ENCODE results near the gene HNRNPM.
"Not testable (repeated sequence)": the region's sequence is repeated elsewhere in the genome, so short reads cannot be mapped to it uniquely, and the experiment has no call there.

The HNRNPM gene

GRCh38 chr19:8429826-8430225, 14.9 kb upstream of the HNRNPM start:
- Histone ChIP-seq H3K4me3 (replicated peaks; ENCODE audit: insufficient read depth, low read length) (no peak overlapping the region), H3K27ac (replicated peaks) (no peak overlapping the region), H3K27me3 (ENCODE audit: insufficient read depth, poor library complexity, severe bottlenecking) (no peaks in the 10 kb centered on the region)
- TF ChIP-seq POLR2AphosphoS5 (IDR thresholded peaks at IDR 0.05; ENCODE audit: low read depth) (no peak), SPI1 (IDR thresholded peaks at IDR 0.05; ENCODE audit: borderline replicate concordance, low read depth) (no peak), GABPA (IDR thresholded peaks at IDR 0.05; ENCODE audit: low read depth) (no peak)
- no peak for DNase-seq (ENCODE audit: low read depth in 1 of 2, low spot score in 1 of 2)

- no peak overlapping the region for H3K4me3 ChIP-seq (replicated peaks; ENCODE audit: insufficient read depth, low read length)
- H3K27ac ChIP-seq (replicated peaks) = no peak overlapping the region
- no peaks in the 10 kb centered on the region for H3K27me3 ChIP-seq (ENCODE audit: insufficient read depth, poor library complexity, severe bottlenecking)
- TF ChIP-seq POLR2AphosphoS5 (IDR thresholded peaks at IDR 0.05; ENCODE audit: low read depth) (no peak), REST (IDR thresholded peaks at IDR 0.05; ENCODE audit: insufficient replicate concordance, low read depth) (no peak), GABPA (IDR thresholded peaks at IDR 0.05; ENCODE audit: low read depth) (no peak), SPI1 (IDR thresholded peaks at IDR 0.05; ENCODE audit: borderline replicate concordance, low read depth) (no peak), CTCF (IDR thresholded peaks at IDR 0.05; ENCODE audit: insufficient read depth, low read length) (no peak)
- DNase-seq (ENCODE audit: low read depth in 1 of 2, low spot score in 1 of 2) = no peak
Measured at GRCh38 chr19:8430650-8431049, 14.1 kb upstream of the HNRNPM start.

GRCh38 chr19:8438236-8438635, 6.5 kb upstream of the HNRNPM start:
- Histone ChIP-seq H3K4me3 (replicated peaks; ENCODE audit: insufficient read depth, low read length) (no peak overlapping the region), H3K27ac (replicated peaks) (no peak overlapping the region), H3K27me3 (ENCODE audit: insufficient read depth, poor library complexity, severe bottlenecking) (no peaks in the 10 kb centered on the region)
- no peak for DNase-seq (ENCODE audit: low read depth in 1 of 2, low spot score in 1 of 2)
- no peak for TF ChIP-seq CTCF (IDR thresholded peaks at IDR 0.05; ENCODE audit: insufficient read depth, low read length)
- no peak for TF ChIP-seq GABPA (IDR thresholded peaks at IDR 0.05; ENCODE audit: low read depth)
- TF ChIP-seq SPI1 (IDR thresholded peaks at IDR 0.05; ENCODE audit: borderline replicate concordance, low read depth) = no peak
- TF ChIP-seq REST (IDR thresholded peaks at IDR 0.05; ENCODE audit: insufficient replicate concordance, low read depth) = no peak
- no peak for TF ChIP-seq POLR2AphosphoS5 (IDR thresholded peaks at IDR 0.05; ENCODE audit: low read depth)

GRCh38 chr19:8441725-8442544, 2.8 kb upstream of the HNRNPM start:
- no peak overlapping the region for H3K4me3 ChIP-seq (replicated peaks; ENCODE audit: insufficient read depth, low read length)
- TF ChIP-seq POLR2AphosphoS5 (IDR thresholded peaks at IDR 0.05; ENCODE audit: low read depth) = no peak
- TF ChIP-seq REST (IDR thresholded peaks at IDR 0.05; ENCODE audit: insufficient replicate concordance, low read depth) = no peak
- TF ChIP-seq SPI1 (IDR thresholded peaks at IDR 0.05; ENCODE audit: borderline replicate concordance, low read depth) = no peak
- no peak for TF ChIP-seq CTCF (IDR thresholded peaks at IDR 0.05; ENCODE audit: insufficient read depth, low read length)
- no peak for TF ChIP-seq GABPA (IDR thresholded peaks at IDR 0.05; ENCODE audit: low read depth)
- H3K27me3 ChIP-seq (ENCODE audit: insufficient read depth, poor library complexity, severe bottlenecking) = no peaks in the 10 kb centered on the region
- H3K27ac ChIP-seq (replicated peaks) = no peak overlapping the region
- no peak for DNase-seq (ENCODE audit: low read depth in 1 of 2, low spot score in 1 of 2)

GRCh38 chr19:8444140-8444676, 567 bp upstream of the HNRNPM start:
- not testable (repeated sequence) for DNase-seq (ENCODE audit: low read depth in 1 of 2, low spot score in 1 of 2); H3K27me3 ChIP-seq (ENCODE audit: insufficient read depth, poor library complexity, severe bottlenecking)
- Histone ChIP-seq H3K4me3 (replicated peaks; ENCODE audit: insufficient read depth, low read length) (peak overlapping the region; percentile 89), H3K27ac (replicated peaks) (peak overlapping the region; percentile 60)

Measured in HL-60 (cell line).